Measurements from ENCODE around the gene DENND10.

GRCh38 chr10:119153661-119154060, 49.7 kb downstream of the DENND10 start:
- no peak for TF ChIP-seq CTCF (IDR thresholded peaks at IDR 0.05)
- no peak for TF ChIP-seq POLR2A (IDR thresholded peaks at IDR 0.05)
